Mucosa of descending colon (tissue), 3 donors: Measurements from ENCODE around the gene MEG3. TPM values are rescaled to one million over a fixed set of nuclear protein-coding genes. Genes with fewer than 3 reads are reported as not detected.

Source experiments
- ATAC-seq: fragments of 200-7000 bp; cut with Tn5 transposase; one replicate; pipeline ENCODE4 v1.9.1; 2020; ENCODE audit warnings: mild to moderate bottlenecking, moderate library complexity
- DNase-seq, 3 donors: peaks; one replicate each; pipeline ENCODE4 v3.0.0-alpha.2; 2020
- H3K36me3 ChIP-seq: fragments of 200-600 bp; one replicate; pipeline ENCODE4 v1.8.0; 2021; ENCODE audit warnings: low read depth, mild to moderate bottlenecking
- H3K4me1 ChIP-seq: fragments of 200-600 bp; one replicate; pipeline ENCODE4 v1.8.0; 2021; ENCODE audit warnings: low read depth, mild to moderate bottlenecking
- H3K4me3 ChIP-seq: fragments of 200-600 bp; one replicate; pipeline ENCODE4 v1.8.0; 2021; ENCODE audit warnings: mild to moderate bottlenecking
- H3K9me3 ChIP-seq: fragments of 200-600 bp; one replicate; pipeline ENCODE4 v1.8.0; 2021; ENCODE audit warnings: mild to moderate bottlenecking
- intact Hi-C, 2 donors: fragments of 100-400 bp; cut with DNase I in 1 of 2; cut with micrococcal nuclease in 1 of 2; formaldehyde crosslinking; loops; one replicate each; pipeline versions ENCODE4 v1.11.0 to v1.11.1; 2022; cut with DNase I, micrococcal nuclease
- total RNA-seq, 3 donors: library from RNA; stranded (reverse); fragmentation: NEBNext Ultra II Directional in 2 of 3; extraction: Animal tissue kit (Norgen Biotek cat#: 25700) in 2 of 3; gene quantifications; one replicate each; pipeline versions ENCODE4 v1.2.1 to v1.2.4, GENCODE V29; 2021 to 2023
- TF ChIP-seq, protein P1 (sequence below): fragments of 200-600 bp; IDR thresholded peaks from one replicate; pipeline ENCODE4 v1.8.0; 2022; ENCODE audit warnings: antibody characterized with exemption, mild to moderate bottlenecking
- donor health status: DM: no; HTN: no; CAD: no; lungs with moderate emphysema.
- donor health status: DM: no; HTN: no; CAD: no.
- donor health status: DM: no; HTN: yes; CAD: no.

The MEG3 gene
- total RNA-seq, 3 donors from 2014 or later, result 13.8 to 32.2 (median 16.4) TPM

DNA sequence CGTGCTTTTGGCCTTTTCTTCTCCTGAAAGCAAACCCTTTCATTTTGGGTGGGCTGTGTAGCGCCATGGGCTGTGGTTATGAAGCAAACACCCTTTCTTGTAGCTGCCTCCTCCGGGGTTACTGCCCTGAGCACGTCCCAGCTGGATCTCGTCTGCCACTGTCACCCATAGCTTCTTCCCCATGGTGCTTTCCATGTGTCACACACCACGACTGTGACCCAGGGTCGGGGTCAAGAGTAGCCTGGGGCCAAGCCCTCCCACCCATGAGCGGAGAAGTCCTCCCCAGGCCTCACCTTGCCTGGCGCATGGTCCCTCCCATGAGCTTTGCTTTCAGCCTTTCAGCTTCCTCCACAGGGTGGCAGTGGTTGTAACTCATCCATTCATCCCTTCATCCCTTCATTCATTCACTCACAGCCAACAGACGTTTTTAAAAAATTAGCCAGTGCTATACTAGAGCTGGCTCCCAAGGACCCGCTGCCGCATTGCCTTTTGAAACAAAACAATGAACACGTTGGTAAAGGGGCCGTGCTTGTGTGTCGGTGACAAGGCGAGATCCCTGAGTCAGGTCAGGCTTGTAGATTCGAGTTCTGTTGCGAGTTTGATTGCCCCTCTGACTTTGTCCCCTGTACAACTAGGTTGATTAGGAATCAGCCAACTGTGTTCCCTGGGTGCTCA is 29.5 kb downstream of the MEG3 start:
- no peak overlapping the region for H3K4me3 ChIP-seq
- TF ChIP-seq, protein P1, sequence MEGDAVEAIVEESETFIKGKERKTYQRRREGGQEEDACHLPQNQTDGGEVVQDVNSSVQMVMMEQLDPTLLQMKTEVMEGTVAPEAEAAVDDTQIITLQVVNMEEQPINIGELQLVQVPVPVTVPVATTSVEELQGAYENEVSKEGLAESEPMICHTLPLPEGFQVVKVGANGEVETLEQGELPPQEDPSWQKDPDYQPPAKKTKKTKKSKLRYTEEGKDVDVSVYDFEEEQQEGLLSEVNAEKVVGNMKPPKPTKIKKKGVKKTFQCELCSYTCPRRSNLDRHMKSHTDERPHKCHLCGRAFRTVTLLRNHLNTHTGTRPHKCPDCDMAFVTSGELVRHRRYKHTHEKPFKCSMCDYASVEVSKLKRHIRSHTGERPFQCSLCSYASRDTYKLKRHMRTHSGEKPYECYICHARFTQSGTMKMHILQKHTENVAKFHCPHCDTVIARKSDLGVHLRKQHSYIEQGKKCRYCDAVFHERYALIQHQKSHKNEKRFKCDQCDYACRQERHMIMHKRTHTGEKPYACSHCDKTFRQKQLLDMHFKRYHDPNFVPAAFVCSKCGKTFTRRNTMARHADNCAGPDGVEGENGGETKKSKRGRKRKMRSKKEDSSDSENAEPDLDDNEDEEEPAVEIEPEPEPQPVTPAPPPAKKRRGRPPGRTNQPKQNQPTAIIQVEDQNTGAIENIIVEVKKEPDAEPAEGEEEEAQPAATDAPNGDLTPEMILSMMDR, result no peak
- no peaks in the 10 kb centered on the region for H3K4me1 ChIP-seq
- intact Hi-C loops, result loop anchor here in 1 of 2 donors (10.0 kb wide), 1 partner anchor 769 kb away; no protein-coding TSS in a partner anchor
- H3K9me3 ChIP-seq, result no peaks in the 10 kb centered on the region
- DNase-seq (peak in 2 of 3 donors; percentile 9 to 37), ATAC-seq (no peak)
- H3K36me3 ChIP-seq, result no peaks in the 10 kb centered on the region

DNA sequence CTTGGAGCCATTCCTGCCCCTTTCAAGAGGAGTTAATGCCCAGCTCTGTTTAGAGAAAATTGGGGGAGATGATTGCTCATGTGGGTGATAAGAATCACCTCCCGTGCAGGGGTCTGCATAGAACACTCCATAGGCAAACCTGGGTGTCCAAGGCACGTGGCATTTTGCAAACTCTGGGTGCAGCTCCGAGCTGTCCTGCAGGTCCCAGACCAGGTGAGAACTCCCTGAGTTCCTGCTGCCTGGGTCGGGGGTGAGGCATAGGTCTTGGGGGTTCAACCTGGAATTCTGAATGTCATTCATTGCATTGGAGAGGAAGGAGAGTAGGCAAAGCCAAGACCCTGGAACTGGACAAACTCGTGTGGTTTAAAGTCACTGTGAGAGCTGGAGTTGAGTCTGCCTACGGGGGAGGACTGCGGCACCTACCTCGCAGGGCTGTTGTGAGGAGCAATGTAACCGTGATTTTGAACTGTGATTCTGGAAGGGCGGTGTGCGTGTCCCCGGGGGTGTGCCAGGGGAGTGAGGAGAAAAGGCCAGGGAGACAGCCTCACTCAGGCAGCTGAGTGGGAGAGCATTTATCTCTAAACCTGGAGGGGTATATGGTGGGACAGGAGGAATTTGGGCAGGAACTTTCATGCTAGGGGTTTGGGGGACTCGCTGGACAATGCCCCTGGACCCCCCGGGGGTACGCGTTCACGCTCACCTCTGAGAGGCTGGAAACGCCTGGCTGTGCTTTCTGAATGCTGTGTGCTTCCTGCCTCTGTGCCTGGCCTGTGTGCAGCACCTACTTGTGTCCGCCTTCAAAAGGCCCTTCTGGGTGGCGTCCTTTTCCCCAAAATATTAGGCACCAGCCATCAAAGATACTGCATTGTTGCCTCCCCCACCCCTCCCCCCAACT is 30.4 kb downstream of the MEG3 start:
- Histone ChIP-seq H3K4me1 (no peaks in the 10 kb centered on the region), H3K36me3 (no peaks in the 10 kb centered on the region), H3K4me3 (no peak overlapping the region), H3K9me3 (no peaks in the 10 kb centered on the region)
- TF ChIP-seq, protein P1, result no peak
- ATAC-seq (no peak), DNase-seq (peak in 2 of 3 donors; percentile 11 to 34)
- intact Hi-C loops, result loop anchor here in 1 of 2 donors (10.0 kb wide), 1 partner anchor 768 kb away; no protein-coding TSS in a partner anchor

DNA sequence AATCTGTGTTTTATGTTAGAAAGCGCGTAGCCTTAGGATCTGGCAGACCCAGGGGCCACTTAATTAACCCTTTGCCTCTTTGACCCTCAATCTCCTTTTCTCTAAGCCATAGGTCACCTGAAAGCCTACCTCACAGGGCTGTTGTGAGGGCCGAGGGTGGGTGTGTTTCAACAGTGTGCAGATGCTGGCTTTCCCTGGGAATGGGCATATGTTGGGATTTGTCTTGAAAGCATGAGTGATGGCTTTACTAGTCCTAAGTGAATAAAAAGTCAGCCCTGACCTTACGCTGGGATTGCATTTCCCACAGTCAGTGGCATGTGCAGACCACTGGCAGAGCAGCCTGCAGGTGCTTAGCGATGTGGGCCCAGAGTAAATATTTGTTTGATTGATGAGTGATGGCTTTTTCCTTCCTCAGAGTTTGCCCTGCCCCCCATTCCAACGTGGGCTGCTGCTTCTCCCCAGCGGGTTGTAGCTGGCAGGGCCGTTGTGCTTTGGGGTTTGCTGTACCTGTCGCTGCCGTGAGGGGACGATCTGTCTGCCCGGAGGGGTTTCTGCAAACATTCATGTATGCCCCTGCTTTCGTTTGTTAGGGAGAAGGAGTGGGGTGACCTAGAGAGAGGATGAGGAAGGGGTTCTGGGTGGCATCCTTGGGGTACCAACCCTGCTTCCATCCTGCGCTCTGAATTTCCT is 31.5 kb downstream of the MEG3 start:
- H3K9me3 ChIP-seq, result no peaks in the 10 kb centered on the region
- DNase-seq (peak in 2 of 3 donors; percentile 1 to 25), ATAC-seq (no peak)
- TF ChIP-seq, protein P1, result no peak
- H3K4me1 ChIP-seq, result no peaks in the 10 kb centered on the region
- intact Hi-C loops, result loop anchor here in 1 of 2 donors (10.0 kb wide), 1 partner anchor 767 kb away; no protein-coding TSS in a partner anchor
- H3K36me3 ChIP-seq, result no peaks in the 10 kb centered on the region
- no peak overlapping the region for H3K4me3 ChIP-seq

DNA sequence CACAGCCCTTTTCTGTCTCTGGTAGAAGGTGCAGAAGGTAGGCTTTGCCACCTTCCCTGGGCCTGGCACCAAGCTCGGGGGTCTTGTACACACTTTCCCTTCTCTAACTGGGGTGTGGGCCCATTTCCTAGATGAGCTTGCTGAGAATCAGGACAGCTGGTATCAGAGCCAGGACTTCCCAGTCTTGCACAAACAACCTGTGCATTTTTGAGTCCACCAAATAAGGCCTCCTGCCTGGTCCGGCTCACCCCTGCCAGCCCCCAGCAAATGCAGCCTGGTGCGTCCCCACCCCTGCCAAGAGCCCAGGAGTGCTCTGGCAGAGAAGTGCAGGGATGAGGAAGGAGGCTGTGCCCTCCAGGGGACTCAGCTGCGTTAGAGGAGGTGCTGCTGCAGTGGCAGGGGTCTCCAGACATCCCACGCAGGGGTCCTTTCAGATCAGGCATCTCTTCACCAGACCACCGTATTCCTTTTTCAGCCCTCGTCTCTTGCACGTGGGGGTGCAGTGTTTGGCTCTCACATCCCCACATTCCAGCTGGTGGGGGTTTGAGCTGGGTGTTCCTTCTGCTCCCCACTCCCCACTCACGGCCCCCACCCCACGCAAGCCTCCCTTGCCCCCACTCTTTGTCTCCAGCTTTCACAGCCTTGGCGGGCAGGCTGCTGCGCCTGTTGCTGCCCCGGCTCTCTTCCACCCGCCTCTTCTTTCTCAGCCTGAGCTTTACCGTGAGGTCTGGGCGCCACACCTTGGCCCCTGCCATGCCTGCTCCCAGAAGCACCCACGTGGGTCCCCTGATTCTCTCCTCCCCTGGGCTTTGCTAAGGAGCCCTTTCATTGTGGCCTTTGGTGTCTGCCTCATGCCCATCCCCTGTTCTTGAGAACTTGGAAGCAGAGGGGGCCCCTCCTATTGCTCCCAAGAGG is 32.3 kb downstream of the MEG3 start:
- Histone ChIP-seq H3K36me3 (no peaks in the 10 kb centered on the region), H3K4me3 (no peak overlapping the region), H3K9me3 (no peaks in the 10 kb centered on the region), H3K4me1 (no peaks in the 10 kb centered on the region)
- intact Hi-C loops, result loop anchor here in 1 of 2 donors (10.0 kb wide), 1 partner anchor 767 kb away; no protein-coding TSS in a partner anchor
- ATAC-seq (no peak), DNase-seq (peak in 2 of 3 donors; percentile 7 to 17)
- TF ChIP-seq, protein P1, result no peak
